CD1c-positive myeloid dendritic cell (primary cell): ENCODE results near the gene LRRC3C.
"Not testable (repeated sequence)": the region's sequence is repeated elsewhere in the genome, so short reads cannot be mapped to it uniquely, and the experiment has no call there.

Experiments
- DNase-seq: peaks from one replicate; pipeline ENCODE4 v3.0.0-alpha.2; 2016; ENCODE audit errors: extremely low spot score

The LRRC3C gene

DNA sequence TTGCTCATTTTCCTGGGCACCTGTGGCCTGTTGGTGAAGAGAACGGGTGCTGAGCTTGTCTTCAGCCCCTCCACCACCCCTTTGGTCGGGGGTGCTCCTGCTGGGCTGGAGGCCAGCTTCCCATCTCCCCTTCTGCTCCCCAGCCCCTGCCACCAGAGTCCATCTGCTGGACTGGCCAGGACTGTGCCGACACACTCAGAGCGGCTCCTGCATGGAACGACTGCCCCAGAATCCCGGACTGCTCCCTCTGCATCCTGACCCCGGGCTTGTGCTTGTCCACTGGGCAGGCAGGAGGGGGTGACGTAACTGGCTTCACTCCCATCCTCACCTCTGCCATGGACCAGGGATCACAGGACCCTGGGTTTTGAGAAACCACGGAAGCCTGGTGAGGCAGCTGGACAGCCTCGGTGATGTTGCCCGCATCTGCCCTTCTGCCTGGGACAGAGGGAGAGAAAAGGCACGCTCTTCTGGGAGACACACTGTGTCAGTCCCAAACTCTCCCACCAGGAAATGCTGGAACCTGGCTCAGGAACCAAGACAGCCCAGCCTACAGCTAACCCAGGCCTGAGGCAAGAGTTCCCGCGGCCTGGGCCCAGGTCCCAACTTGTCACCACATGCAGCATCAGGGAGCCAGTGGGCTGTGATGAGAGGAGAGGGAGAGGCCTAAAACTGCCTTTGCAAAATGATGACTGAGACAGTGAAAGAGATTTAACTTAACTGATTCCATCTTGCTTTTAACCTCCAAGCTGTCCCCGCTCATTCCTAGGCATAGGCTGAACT is 19.2 kb downstream of the LRRC3C start:
- no peak for DNase-seq

GRCh38 chr17:39948489-39948828 is 20.9 kb downstream of the LRRC3C start:
- DNase-seq: not testable (repeated sequence)

GRCh38 chr17:39949028-39949427 is 21.5 kb downstream of the LRRC3C start:
- DNase-seq: no peak

DNA sequence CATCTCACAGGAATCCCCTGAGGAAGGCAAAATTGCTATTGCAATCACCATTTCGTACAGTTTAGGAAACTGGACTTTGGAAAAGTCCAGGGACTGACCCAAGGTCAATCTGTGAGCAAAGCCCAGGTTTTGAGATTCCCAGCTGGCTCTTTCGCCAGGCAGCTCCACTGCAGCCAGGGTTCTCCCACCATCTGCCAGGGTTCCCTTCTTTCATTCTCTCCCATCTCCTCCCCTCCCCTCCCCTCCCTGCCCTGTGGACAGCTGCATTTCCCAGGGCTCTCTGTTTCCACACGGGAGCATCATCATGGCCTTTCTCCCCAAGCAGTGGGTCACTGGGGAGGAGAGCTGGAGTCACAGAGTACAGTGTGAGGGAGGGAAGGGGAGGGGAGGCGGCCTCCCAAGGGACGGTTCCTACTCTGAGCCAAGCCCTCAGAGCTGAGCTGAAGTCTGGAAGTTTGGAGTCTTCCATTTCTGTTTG is 23.4 kb downstream of the LRRC3C start:
- DNase-seq: no peak

DNA sequence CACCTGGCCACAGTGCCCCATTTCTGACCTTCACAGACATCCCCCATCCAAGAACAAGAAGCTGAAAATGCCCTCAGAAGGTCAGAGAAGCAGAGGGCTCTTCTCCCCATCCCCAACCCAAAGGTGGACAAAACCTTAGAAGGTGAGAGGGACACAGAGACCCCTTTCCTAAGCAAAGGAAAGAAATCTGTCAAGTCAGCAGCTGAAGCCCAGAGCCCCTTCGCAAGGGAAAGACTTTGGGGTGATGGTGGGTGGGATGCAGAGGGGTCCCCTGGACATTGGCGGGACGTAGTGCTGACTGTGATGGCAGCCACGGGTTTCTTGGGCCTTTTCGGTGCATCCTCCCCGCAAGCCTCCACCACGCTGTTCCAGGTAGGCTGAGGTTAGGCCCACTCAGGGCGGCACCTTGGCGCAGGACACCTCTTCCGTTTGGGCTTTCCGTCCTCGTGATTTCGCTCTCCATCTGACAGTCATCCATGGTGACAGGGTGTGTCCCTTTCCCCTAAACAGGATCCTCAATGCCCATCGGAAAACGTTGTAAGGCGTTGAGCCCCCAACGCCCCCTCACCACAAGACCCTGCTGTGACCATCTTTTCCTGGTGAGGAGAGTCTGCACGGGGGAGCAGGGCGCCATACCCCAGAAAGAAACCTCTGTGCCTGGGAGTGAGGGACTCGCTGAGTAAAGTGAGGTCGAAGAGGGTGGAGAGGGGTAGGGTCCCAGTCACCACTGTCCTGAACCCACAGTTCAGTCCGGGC is 24.6 kb downstream of the LRRC3C start:
- DNase-seq: no peak

GRCh38 chr17:39952680-39953470 is 25.3 kb downstream of the LRRC3C start:
- DNase-seq: peak; percentile 83

- no peak for DNase-seq
Observed at GRCh38 chr17:39953471-39953888, 25.9 kb downstream of the LRRC3C start.

GRCh38 chr17:39954876-39955275 is 27.3 kb downstream of the LRRC3C start:
- no peak for DNase-seq

DNA sequence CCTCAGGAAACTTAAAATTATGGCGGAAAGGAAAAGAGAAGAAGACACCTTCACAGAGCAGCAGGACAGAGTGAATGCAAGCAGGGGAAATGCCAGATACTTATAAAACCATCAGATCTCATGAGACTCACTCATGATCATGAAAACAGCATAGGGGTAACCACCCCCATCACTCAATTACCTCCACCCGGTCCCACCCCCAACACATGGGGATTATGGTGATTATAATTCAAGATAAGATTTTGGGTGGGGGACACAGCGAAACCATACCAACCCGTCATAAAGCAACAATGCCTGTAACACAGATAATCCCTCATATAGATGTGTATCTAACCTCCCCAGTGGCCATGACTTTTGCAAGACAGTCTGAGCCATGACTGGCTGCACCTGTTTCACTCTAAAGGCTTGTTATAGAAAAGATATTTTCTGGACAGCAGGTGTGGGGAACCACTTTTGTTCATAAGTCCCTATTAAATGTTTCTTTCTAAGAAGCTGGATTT is 28.2 kb downstream of the LRRC3C start:
- DNase-seq: no peak

DNA sequence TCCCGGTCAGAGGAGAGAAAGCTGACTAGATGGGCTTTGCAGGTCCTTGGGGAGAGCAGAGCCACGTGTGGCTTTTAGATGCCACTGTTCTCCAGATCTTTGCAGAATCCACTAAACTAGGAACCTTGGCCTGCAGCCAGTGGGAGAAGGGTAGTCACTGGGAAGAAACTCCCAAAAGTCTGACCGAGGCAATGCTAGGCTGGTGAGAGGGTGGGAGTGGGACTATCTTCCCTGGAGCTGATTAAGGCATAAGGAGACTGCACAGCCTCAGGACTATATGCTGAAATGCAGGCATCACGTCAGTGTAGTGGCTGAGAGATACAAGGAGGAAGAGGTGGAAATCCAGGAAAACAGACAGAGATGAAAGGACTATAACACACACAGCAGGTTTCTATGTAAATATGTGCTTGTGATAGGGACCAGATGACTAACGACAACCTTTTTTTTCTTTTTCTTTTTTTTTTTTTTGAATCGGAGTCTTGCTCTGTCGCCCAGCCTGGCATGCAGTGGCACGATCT is 33.1 kb downstream of the LRRC3C start:
- no peak for DNase-seq

DNA sequence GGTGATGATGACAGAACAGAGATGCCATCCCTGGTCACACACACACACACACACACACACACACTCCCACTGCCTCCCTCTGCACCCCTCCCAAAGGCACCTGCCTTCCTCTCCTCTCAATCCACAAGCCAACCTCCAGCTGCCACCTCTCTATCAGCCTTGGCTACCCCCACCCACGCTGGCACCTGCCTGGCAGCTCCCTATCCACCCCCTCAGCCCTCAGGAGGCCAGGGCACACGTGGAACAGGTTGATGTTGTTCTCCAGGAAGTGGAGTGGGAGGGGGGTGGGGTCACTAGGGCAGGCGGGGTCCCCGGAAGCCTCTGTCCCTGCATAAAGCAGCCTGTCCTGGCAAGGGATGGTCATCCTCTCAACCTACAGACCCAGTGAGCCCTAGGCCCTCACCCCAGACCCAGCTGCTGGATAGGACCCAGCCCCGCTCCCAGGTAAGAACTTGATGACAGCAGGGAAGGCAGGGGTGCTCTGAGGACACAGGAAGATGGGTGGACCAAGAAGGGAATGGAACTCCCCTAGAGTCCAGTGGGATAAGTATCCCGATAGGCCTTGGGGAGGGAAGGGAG is 35.2 kb downstream of the LRRC3C start, which contains the start of gene GSDMA:
Gene GSDMA (plus strand): TSS at position 363 of the 579 bp plus-strand sequence. CDS start 2,684 bp downstream, outside the sequence.
- no peak for DNase-seq

DNA sequence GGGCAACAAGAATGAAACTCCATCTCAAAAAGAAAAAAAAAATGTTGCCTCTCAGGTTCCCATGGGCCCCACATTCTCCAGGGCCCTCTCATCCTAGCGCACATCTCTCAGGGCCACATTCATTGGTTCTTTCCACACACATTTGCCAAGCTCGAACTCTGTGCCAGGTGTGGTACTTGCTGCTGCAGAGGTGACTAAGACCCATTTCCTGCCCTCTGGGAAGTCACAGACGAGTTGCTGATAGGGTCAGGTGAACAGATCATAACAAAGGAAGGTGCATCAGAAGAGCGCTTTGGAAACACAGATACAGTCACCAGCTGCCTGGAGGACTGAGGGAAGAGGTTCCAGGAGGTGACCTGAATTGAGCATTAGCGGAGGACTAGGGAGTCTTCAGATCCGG is 36.3 kb downstream of the LRRC3C start:
- DNase-seq: no peak

DNA sequence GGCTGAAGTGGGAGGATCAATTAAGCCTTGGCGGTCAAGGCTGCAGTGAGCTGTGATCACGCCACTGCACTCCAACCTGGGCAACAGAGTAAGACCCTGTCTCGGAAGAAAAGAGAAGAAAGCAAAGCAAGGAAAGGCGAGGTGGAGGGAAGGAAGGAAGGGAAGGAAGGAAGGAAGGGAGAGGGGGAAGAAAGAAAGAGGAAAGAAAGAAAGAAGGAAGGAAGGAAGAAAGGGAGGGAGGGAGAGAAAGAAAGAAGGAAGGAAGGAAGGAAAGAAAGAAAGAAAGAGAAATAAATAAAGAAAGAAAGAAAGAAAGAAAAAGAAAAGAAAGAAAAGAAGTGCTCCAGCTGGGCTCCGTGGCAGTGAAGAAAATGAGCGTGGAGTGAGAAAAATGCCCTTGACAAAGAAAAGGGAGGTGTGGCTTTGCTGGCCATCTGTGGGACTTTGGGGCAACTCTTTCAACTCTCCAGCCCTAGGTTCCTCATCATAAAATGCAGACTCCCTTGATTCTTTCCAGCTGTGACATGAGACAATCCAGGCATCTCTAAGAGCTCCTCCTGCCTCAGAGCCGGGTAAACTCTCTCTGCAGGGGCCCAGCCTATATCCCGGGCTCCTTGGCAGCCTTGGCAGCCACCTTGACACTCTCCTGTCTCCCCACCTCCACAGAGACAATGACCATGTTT is 37.6 kb downstream of the LRRC3C start:
- no peak for DNase-seq

- DNase-seq: no peak
Observed at GRCh38 chr17:39966771-39967170, 39.2 kb downstream of the LRRC3C start.

DNA sequence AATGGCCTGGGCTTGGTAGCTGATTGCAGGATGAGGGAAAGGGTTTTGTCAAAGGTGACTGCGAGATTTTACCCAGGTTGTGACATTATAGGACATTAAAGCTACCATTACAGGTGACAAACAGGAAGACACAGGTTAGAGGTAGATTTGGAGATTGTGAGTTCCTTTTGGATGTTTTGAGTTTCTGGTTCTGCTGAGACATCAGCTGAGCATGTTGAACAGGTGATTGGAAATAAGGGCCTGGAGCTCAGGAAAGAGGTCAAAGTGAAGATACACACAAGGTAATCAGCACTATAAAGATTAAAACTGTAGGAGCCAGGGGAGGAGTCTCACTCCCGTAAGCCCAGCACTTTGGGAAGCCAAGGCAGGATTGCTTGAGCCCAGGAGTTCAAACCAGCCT is 41.2 kb downstream of the LRRC3C start:
- DNase-seq: no peak

DNA sequence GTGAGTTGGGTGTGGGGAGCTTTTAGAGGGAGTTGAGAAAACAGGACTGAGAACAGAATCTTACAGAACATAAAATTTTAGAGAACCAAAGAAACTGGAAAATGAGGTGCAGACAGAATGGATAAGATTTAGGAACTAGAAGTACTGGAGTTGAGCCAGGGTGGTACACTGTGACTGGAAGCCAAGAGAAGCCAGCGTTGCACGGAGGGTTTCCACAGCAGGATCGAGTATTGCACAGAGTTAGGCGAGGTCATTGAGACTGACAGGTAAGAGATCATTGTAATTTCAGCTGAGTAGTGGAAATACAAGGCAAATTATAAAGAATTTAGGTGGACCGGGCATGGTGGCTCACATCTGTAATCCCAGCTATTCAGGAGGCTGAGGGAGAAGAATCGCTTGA is 41.8 kb downstream of the LRRC3C start:
- DNase-seq: peak; percentile 53

DNA sequence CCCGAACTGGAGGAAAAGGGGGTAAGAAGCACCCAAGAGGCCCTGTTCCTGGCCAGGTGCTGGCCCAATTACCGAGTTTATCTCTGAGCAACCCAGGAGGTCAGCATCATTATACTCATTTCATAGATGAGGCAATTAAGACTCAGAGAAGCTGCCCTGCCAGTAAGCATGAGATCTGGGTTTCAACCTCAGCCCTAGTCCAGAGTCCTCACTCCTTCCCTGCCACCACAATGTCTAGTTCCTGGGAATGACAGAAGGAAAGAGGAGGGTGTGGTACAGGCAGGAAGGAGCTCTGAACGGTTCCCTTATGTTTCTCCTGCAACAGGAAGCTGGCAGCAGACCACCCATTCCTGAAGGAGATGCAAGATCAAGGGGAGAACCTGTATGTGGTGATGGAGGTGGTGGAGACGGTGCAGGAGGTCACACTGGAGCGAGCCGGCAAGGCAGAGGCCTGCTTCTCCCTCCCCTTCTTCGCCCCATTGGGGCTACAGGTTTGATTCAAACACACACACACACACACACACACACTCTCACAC is 42.7 kb downstream of the LRRC3C start:
- no peak for DNase-seq

DNA sequence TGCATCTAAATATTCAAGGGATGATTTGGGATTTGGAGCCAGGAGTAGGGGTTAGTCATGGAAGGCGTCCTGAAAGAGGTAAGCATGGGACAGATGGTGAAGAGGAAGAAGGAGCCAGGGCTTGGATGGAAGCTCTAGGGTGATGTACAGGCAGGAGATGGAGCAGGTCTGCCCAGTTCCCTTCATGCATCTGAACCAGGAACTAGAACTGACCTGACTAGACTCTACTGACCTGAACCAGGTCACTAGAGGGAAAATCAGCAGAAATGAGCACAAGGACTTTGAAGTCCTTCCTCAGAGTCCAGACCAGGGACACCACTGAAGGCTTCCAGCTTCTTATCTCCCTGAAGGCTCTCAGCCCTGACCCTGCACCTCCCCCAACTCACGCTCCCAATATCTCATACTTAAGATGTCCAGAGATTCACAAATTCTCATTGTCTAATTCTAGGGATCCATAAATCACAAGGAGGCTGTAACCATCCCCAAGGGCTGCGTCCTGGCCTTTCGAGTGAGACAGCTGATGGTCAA is 43.6 kb downstream of the LRRC3C start:
- no peak for DNase-seq

GRCh38 chr17:39972271-39972670 is 44.7 kb downstream of the LRRC3C start:
- DNase-seq: peak; percentile 77

DNA sequence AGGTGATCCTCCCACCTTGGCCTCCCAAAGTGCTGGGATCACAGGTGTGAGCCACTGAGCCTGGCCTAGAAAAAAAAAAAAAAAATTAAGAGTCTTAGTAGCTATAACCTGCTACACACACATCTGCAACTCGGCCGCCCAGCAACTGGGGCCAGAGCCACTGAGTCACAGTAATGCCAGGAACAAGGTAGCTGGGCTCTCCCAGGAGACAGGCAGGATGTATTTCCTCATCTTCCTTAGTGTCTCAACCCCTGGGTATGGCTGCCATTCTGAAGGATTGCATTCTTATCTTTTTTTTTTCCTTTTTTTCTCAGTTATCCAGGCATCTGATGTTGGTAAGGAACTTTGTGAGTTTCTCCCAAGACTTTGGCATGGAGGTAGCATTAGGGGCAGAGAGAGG is 46.0 kb downstream of the LRRC3C start:
- no peak for DNase-seq
